Activated CD4-positive, alpha-beta T cell treated with anti-CD3 and anti-CD28 coated beads for 24 hours (primary cell): ENCODE data around the gene EYA2.
"Not testable (repeated sequence)": the region's sequence is repeated elsewhere in the genome, so short reads cannot be mapped to it uniquely, and the experiment has no call there.

ENCODE experiments used
- DNase-seq, 2 donors: peaks; one replicate each; pipeline ENCODE4 v3.0.0-alpha.2; 2020; ENCODE audit warnings: low read depth in 2 of 2

Gene EYA2

GRCh38 chr20:46894579-46894958 lies at the start of gene EYA2:
EYA2 (plus strand) TSS chr20:46894843; CDS start chr20:46990011, 95,168 bp downstream.
- no peak for DNase-seq

- no peak for DNase-seq
These were observed 49.7 kb upstream of the EYA2 start for GRCh38 chr20:46844965-46845364.

- no peak for DNase-seq
These were observed 45.4 kb upstream of the EYA2 start for GRCh38 chr20:46849269-46849668.

GRCh38 chr20:46849751-46850150 lies 44.9 kb upstream of the EYA2 start:
- no peak for DNase-seq

GRCh38 chr20:46850416-46850815 lies 44.2 kb upstream of the EYA2 start:
- no peak for DNase-seq

GRCh38 chr20:46850896-46851295 lies 43.7 kb upstream of the EYA2 start:
- DNase-seq, result no peak

- DNase-seq, result no peak
These were observed 42.9 kb upstream of the EYA2 start for GRCh38 chr20:46851746-46852145.

- no peak for DNase-seq
These were observed 42.3 kb upstream of the EYA2 start for GRCh38 chr20:46852313-46852712.

GRCh38 chr20:46853926-46854325 lies 40.7 kb upstream of the EYA2 start:
- no peak for DNase-seq

GRCh38 chr20:46857061-46857831 lies 37.4 kb upstream of the EYA2 start:
- DNase-seq, result no peak

- no peak for DNase-seq
These were observed 28.8 kb upstream of the EYA2 start for GRCh38 chr20:46865824-46866223.

GRCh38 chr20:46870041-46870440 lies 24.6 kb upstream of the EYA2 start:
- no peak for DNase-seq

GRCh38 chr20:46872328-46873211 lies 22.1 kb upstream of the EYA2 start:
- DNase-seq, result no peak

- no peak for DNase-seq
These were observed 19.6 kb upstream of the EYA2 start for GRCh38 chr20:46875059-46875458.

GRCh38 chr20:46879386-46879785 lies 15.3 kb upstream of the EYA2 start:
- DNase-seq, result no peak

GRCh38 chr20:46879963-46880362 lies 14.7 kb upstream of the EYA2 start:
- DNase-seq, result not testable (repeated sequence)

GRCh38 chr20:46883892-46884291 lies 10.8 kb upstream of the EYA2 start:
- DNase-seq, result no peak

GRCh38 chr20:46890682-46891081 lies 4.0 kb upstream of the EYA2 start:
- no peak for DNase-seq

- DNase-seq, result no peak
These were observed 1.6 kb upstream of the EYA2 start for GRCh38 chr20:46893051-46893450.

- no peak for DNase-seq
These were observed 615 bp upstream of the EYA2 start for GRCh38 chr20:46893877-46894578.

- no peak for DNase-seq
These were observed 595 bp downstream of the EYA2 start for GRCh38 chr20:46894971-46895905.
